Measurements from ENCODE around the gene LXN.

DNA sequence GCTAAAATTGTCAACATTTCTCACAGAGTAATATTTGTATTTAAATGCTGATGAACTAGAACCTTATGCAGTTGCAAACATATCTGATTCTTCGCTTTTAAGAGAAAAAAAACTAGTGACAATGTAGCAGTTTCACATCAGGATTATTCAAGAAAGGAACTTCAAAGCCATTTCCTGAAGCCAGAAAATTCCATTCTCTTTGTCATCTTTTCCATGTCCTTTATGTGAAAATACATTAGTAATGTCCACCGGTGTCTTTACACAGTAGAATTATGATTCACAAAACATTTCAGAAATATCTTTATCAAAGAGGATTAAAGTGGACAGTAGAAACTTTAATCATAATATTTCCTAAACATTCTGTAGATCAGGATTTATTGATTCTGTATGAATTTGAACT is 12.7 kb upstream of the LXN start:
- TF ChIP-seq, protein P1, sequence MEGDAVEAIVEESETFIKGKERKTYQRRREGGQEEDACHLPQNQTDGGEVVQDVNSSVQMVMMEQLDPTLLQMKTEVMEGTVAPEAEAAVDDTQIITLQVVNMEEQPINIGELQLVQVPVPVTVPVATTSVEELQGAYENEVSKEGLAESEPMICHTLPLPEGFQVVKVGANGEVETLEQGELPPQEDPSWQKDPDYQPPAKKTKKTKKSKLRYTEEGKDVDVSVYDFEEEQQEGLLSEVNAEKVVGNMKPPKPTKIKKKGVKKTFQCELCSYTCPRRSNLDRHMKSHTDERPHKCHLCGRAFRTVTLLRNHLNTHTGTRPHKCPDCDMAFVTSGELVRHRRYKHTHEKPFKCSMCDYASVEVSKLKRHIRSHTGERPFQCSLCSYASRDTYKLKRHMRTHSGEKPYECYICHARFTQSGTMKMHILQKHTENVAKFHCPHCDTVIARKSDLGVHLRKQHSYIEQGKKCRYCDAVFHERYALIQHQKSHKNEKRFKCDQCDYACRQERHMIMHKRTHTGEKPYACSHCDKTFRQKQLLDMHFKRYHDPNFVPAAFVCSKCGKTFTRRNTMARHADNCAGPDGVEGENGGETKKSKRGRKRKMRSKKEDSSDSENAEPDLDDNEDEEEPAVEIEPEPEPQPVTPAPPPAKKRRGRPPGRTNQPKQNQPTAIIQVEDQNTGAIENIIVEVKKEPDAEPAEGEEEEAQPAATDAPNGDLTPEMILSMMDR (IDR thresholded peaks at IDR 0.05), result no peak
- TF ChIP-seq POLR2A (IDR thresholded peaks at IDR 0.05), result no peak

Data from breast epithelium (tissue), 3 donors.